Fibroblast of pulmonary artery (primary cell): ENCODE measurements around the gene COL8A1.

ENCODE experiments used
- DNase-seq: peaks from one replicate; pipeline ENCODE4 v3.0.0-alpha.2; 2010; ENCODE audit warnings: low read depth
- H3K4me3 ChIP-seq: replicated peaks from 2 replicates; pipeline ENCODE4 v1.5.1; 2011; ENCODE audit warnings: low read depth, mild to moderate bottlenecking, control low read depth, low read length, moderate library complexity
- TF ChIP-seq, protein P1 (sequence below): IDR thresholded peaks from 2 replicates; pipeline ENCODE4 v1.5.1; 2011; ENCODE audit warnings: mild to moderate bottlenecking, control low read depth, low read length, inconsistent platforms; ENCODE audit errors: missing control alignments

The COL8A1 gene

DNA sequence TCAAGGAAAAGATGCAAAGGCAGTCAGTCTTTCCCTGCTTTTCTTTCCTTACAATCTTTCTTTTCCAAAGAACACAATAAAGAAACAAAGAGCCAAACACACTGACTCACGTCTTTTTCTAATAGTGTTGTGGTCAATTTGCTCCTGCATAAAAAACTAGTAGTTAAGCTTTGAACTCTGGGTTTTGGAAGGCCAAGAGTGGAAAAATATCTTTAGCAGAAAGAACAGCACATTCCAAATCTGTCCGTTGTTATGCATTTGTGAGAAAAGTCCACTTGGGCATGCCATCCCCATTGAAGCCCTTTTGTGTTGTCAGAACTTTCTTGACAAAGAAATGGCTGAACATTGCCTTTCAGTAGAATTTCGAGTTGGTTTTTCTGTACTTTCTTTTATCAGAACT is 18.2 kb downstream of the COL8A1 start:
- H3K4me3 ChIP-seq = no peak overlapping the region
- TF ChIP-seq, protein P1, sequence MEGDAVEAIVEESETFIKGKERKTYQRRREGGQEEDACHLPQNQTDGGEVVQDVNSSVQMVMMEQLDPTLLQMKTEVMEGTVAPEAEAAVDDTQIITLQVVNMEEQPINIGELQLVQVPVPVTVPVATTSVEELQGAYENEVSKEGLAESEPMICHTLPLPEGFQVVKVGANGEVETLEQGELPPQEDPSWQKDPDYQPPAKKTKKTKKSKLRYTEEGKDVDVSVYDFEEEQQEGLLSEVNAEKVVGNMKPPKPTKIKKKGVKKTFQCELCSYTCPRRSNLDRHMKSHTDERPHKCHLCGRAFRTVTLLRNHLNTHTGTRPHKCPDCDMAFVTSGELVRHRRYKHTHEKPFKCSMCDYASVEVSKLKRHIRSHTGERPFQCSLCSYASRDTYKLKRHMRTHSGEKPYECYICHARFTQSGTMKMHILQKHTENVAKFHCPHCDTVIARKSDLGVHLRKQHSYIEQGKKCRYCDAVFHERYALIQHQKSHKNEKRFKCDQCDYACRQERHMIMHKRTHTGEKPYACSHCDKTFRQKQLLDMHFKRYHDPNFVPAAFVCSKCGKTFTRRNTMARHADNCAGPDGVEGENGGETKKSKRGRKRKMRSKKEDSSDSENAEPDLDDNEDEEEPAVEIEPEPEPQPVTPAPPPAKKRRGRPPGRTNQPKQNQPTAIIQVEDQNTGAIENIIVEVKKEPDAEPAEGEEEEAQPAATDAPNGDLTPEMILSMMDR = no peak
- no peak for DNase-seq

GRCh38 chr3:99658274-99658673 is 19.9 kb downstream of the COL8A1 start:
- TF ChIP-seq, protein P1 = no peak
- H3K4me3 ChIP-seq = no peak overlapping the region
- DNase-seq = no peak

GRCh38 chr3:99659032-99659431 is 20.6 kb downstream of the COL8A1 start:
- DNase-seq = peak; percentile 96
- H3K4me3 ChIP-seq = no peak overlapping the region
- TF ChIP-seq, protein P1 = no peak

DNA sequence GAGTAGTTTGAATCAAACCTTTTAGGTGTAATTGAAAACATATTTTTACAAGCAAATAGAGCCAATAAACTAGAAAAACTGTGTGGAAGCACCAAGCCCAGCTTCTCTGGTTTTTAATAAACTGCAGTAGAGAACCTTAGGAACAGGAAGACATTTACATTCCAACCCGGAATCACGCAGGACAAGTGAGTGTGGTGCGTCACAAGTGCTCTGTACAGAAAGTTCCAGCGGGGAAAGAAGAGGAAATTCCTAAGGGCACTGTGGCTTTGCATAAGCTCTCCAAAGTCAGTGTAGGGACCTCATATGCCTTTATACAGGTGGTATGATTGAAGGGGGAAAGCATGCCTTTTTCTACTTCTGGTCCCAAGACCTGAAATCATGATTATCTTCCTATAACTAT is 21.6 kb downstream of the COL8A1 start:
- H3K4me3 ChIP-seq = no peak overlapping the region
- DNase-seq = peak; percentile 80
- TF ChIP-seq, protein P1 = no peak

GRCh38 chr3:99662838-99663570 is 24.6 kb downstream of the COL8A1 start:
- DNase-seq = no peak
- TF ChIP-seq, protein P1 = no peak
- no peak overlapping the region for H3K4me3 ChIP-seq

DNA sequence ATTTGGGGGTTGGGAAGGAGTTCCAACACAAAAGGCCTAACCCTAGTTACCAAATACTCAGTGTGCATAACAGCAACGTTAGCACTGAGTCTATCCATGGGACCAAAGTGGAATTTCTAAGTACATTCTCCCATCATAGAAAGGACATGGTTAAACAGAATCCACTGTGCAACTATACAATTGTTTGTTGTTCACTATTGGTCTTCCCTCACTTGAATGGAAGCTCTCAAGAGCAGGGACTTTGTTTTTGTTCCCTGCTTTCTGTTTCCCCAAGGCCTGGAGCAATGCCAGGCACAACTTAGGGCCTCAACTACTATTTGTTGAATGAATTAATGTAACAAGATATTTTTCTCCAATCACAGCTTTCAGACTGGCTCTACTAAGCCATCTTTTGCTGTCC is 25.6 kb downstream of the COL8A1 start:
- TF ChIP-seq, protein P1 = no peak
- DNase-seq = no peak
- no peak overlapping the region for H3K4me3 ChIP-seq

DNA sequence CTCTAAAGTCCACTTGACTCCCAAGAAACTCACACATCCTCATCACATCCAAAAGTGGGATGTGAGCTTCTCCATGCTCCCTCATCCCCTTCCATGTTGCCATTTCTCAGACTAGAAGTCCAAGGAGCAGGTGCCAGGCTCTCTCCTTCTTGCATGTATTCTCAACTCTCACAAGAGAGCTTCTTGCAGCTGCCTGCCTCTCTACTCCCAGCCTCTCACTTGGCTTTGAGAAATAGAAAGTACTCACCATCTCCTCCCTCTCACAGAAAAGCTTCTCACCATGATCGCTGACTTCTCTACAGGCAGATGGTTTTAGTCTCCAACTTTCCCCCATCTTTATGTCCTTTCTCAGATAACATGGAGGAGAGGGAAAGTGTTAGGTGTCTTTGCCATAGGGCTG is 26.6 kb downstream of the COL8A1 start:
- no peak for DNase-seq
- H3K4me3 ChIP-seq = no peak overlapping the region
- TF ChIP-seq, protein P1 = no peak
